ENCODE data around the gene RGCC. TPM values are rescaled to one million over a fixed set of nuclear protein-coding genes. Genes with fewer than 3 reads are reported as not detected.

The RGCC gene
- total and polyA plus RNA-seq, 2 of the 4 experiments (the other 2 are of a cell fraction) = 7.5 to 7.6 TPM

- H3K27ac ChIP-seq (ENCODE audit: insufficient read depth, low read length) = peak overlapping the region; percentile 17
These were observed 6.7 kb downstream of the RGCC start for GRCh38 chr13:41463838-41464602.

More at GRCh38 chr13:41463838-41464602, 6.7 kb downstream of the RGCC start:
- Histone ChIP-seq H2BK20ac (ENCODE audit: low read depth, low read length) (no peak overlapping the region), H3K14ac (replicated peaks; ENCODE audit: low read depth, low read length) (peak overlapping the region; percentile 25; the same call in 1 of the 2 replicates), H4K5ac (ENCODE audit: low read depth, low read length) (no peak overlapping the region), H3K79me1 (ENCODE audit: low read depth in 1 of 2, low read length in 2 of 2) (peaks cover 10 to 45% of the 10 kb centered on the region in 2 experiments), H2AK5ac (ENCODE audit: low read depth, low read length) (peak overlapping the region; percentile 52; the same call in 1 of the 2 replicates), H3K4me2 (ENCODE audit: low read depth, low read length) (no peak overlapping the region), H3K9me3 (ENCODE audit: control insufficient read depth, insufficient read depth, low read length) (no peaks in the 10 kb centered on the region), H3K27me3 (ENCODE audit: control insufficient read depth, insufficient read depth, low read length) (no peaks in the 10 kb centered on the region), H3K18ac (ENCODE audit: low read depth, low read length) (no peak overlapping the region), H3K23ac (ENCODE audit: low read depth, low read length) (no peak overlapping the region), H2BK120ac (ENCODE audit: low read depth, low read length) (no peak overlapping the region; the same call in 1 of the 2 replicates), H4K20me1 (ENCODE audit: insufficient read depth, low read length) (peaks cover 33% of the 10 kb centered on the region), H3K9ac (ENCODE audit: low read depth, low read length) (no peak overlapping the region), H3K36me3 (ENCODE audit: control insufficient read depth, insufficient read depth, low read length) (peaks cover 69% of the 10 kb centered on the region), H3K4me3 (ENCODE audit: insufficient read depth, low read depth, low read length) (no peak overlapping the region), H4K8ac (ENCODE audit: low read depth in 2 of 2, low read length in 2 of 2) (peak overlapping the region; percentile 13 to 23; a peak in 2 of 4 replicates), H3K4me1 (ENCODE audit: control insufficient read depth, insufficient read depth, low read length) (peaks cover 21% of the 10 kb centered on the region), H3K9me1 (ENCODE audit: insufficient read depth, low read length) (peaks cover 15% of the 10 kb centered on the region), H2AK9ac (replicated peaks; ENCODE audit: low read depth, low read length, poor library complexity) (no peak overlapping the region), H4K91ac (ENCODE audit: insufficient read depth, low read depth, low read length) (peak overlapping the region; percentile 45; the same call in 1 of the 2 replicates), H3K56ac (ENCODE audit: extremely low read depth, insufficient read depth, low read length) (no peak overlapping the region), H2AFZ (replicated peaks; ENCODE audit: low read length, poor library complexity) (no peak overlapping the region), H2BK5ac (ENCODE audit: low read depth, low read length, poor library complexity, severe bottlenecking) (peak overlapping the region; percentile 12), H3K4ac (ENCODE audit: low read depth, low read length) (peak overlapping the region; percentile 59), H2BK15ac (ENCODE audit: low read depth, low read length) (peak overlapping the region; percentile 23; the same call in 1 of the 3 replicates)
- intact Hi-C loops (cut with micrococcal nuclease) (no loop called here), in situ Hi-C loops (cut with MboI; ENCODE audit: low sequenced_read_pairs) (loop anchor here (25.0 kb wide), 1 partner anchor 173 kb away; no protein-coding TSS in a partner anchor), dilution Hi-C loops (cut with HindIII; ENCODE audit: low sequenced_read_pairs, unreplicated experiment) (no loop called here)
- POLR2A ChIA-PET (ENCODE audit: unreplicated experiment) = interaction anchor here (0.6 kb wide), 1 partner anchor 186 kb away, joined by 4 read pairs; no protein-coding TSS in a partner anchor
- CTCF ChIA-PET = no interaction called here
- no peak for ATAC-seq (ENCODE audit: low read depth)
- DNase-seq = no peak
- 96% methylated on average over 5 of the region's 11 CpGs; no CpG with 5 or more reads in 1 of the 2 experiments for WGBS, 2 experiments (ENCODE audit: extremely low coverage in 2 of 2, insufficient read length in 1 of 2)
- BruUV-seq (replicated peaks) = no TSS peak
- TF ChIP-seq ELK1 (IDR thresholded peaks at IDR 0.05; ENCODE audit: borderline replicate concordance, low read depth, low read length) = no peak
